MM.1S (cell line): Measurements from ENCODE around the gene ADAMTS7.
"Not testable (repeated sequence)": the region's sequence is repeated elsewhere in the genome, so short reads cannot be mapped to it uniquely, and the experiment has no call there.

Source experiments
- DNase-seq: peaks from one replicate; pipeline ENCODE4 v3.0.0-alpha.2; 2015
- H2AFZ ChIP-seq: fragments of 300-600 bp; sonication (generic); 2 replicates; pipeline ENCODE4 v1.6.0; 2016; ENCODE audit warnings: antibody characterized with exemption, low read length
- H3F3A ChIP-seq: fragments of 300-600 bp; sonication (generic); 2 replicates; pipeline ENCODE4 v1.6.1; 2016; ENCODE audit warnings: mild to moderate bottlenecking, antibody characterized with exemption, low read length, moderate library complexity, mixed read lengths; ENCODE audit not compliant: insufficient read depth
- H3K27ac ChIP-seq: fragments of 300-600 bp; sonication (generic); 2 replicates; pipeline ENCODE4 v1.5.1; 2016; ENCODE audit warnings: mild to moderate bottlenecking, low read length
- H3K27me3 ChIP-seq: fragments of 300-600 bp; sonication (generic); replicated peaks from 2 replicates; pipeline ENCODE4 v1.6.0; 2016; ENCODE audit warnings: low read length; ENCODE audit not compliant: insufficient read depth
- H3K36me3 ChIP-seq: fragments of 300-600 bp; sonication (generic); replicated peaks from 2 replicates; pipeline ENCODE4 v1.6.1; 2016; ENCODE audit warnings: mild to moderate bottlenecking, low read length, mixed read lengths; ENCODE audit not compliant: insufficient read depth
- H3K4me1 ChIP-seq: fragments of 300-600 bp; sonication (generic); 2 replicates; pipeline ENCODE4 v1.6.1; 2016; ENCODE audit warnings: low read length, mixed read lengths
- H3K4me2 ChIP-seq: fragments of 300-600 bp; sonication (generic); 2 replicates; pipeline ENCODE4 v1.6.0; 2016; ENCODE audit warnings: low read depth, low read length
- H3K4me3 ChIP-seq: fragments of 300-600 bp; sonication (generic); 2 replicates; pipeline ENCODE4 v1.5.1; 2016; ENCODE audit warnings: low read length, mixed read lengths
- H3K79me2 ChIP-seq: fragments of 300-600 bp; sonication (generic); 2 replicates; pipeline ENCODE4 v1.6.1; 2016; ENCODE audit warnings: mixed run types, low read length, mixed read lengths
- H3K9ac ChIP-seq: fragments of 300-600 bp; sonication (generic); 2 replicates; pipeline ENCODE4 v1.6.1; 2016; ENCODE audit warnings: low read length, mixed read lengths
- H3K9me2 ChIP-seq: fragments of 300-600 bp; sonication (generic); replicated peaks from 2 replicates; pipeline ENCODE4 v1.6.1; 2016; ENCODE audit warnings: mild to moderate bottlenecking, low read length, mixed read lengths; ENCODE audit not compliant: insufficient read depth
- H3K9me3 ChIP-seq: fragments of 300-600 bp; sonication (generic); replicated peaks from 2 replicates; pipeline ENCODE4 v1.6.1; 2016; ENCODE audit warnings: mild to moderate bottlenecking, low read length, mixed read lengths; ENCODE audit not compliant: insufficient read depth
- H4K20me1 ChIP-seq: fragments of 300-600 bp; sonication (generic); 2 replicates; pipeline ENCODE4 v1.6.1; 2016; ENCODE audit warnings: mild to moderate bottlenecking, low read length, moderate library complexity, mixed read lengths; ENCODE audit not compliant: insufficient read depth
- EZH2 ChIP-seq: fragments of 300-600 bp; sonication (generic); optimal IDR thresholded peaks from 2 replicates; pipeline ENCODE3; 2017; ENCODE audit warnings: low read depth, mild to moderate bottlenecking, antibody characterized with exemption, low read length, mixed read lengths
- EZH2phosphoT487 ChIP-seq: fragments of 300-600 bp; sonication (generic); IDR thresholded peaks from 2 replicates; pipeline ENCODE4 v1.6.1; 2018; ENCODE audit warnings: antibody characterized with exemption, low read length
- TF ChIP-seq, protein P1 (sequence below): fragments of 300-600 bp; sonication (generic); IDR thresholded peaks from 2 replicates; pipeline ENCODE4 v1.5.1; 2016; ENCODE audit warnings: antibody characterized with exemption, low read length, mixed read lengths

Gene ADAMTS7

GRCh38 chr15:78752492-78753358 lies 58.5 kb downstream of the ADAMTS7 start:
- no peak overlapping the region for H3K27ac ChIP-seq
- H3K4me3 ChIP-seq, result no peak overlapping the region
- H3K9me3 ChIP-seq, result no peaks in the 10 kb centered on the region
- H3K4me2 ChIP-seq, result no peak overlapping the region
- H3K27me3 ChIP-seq, result no peaks in the 10 kb centered on the region
- no peaks in the 10 kb centered on the region for H3K36me3 ChIP-seq
- no peaks in the 10 kb centered on the region for H3F3A ChIP-seq
- TF ChIP-seq EZH2 (no peak), EZH2phosphoT487 (no peak)
- TF ChIP-seq, protein P1, sequence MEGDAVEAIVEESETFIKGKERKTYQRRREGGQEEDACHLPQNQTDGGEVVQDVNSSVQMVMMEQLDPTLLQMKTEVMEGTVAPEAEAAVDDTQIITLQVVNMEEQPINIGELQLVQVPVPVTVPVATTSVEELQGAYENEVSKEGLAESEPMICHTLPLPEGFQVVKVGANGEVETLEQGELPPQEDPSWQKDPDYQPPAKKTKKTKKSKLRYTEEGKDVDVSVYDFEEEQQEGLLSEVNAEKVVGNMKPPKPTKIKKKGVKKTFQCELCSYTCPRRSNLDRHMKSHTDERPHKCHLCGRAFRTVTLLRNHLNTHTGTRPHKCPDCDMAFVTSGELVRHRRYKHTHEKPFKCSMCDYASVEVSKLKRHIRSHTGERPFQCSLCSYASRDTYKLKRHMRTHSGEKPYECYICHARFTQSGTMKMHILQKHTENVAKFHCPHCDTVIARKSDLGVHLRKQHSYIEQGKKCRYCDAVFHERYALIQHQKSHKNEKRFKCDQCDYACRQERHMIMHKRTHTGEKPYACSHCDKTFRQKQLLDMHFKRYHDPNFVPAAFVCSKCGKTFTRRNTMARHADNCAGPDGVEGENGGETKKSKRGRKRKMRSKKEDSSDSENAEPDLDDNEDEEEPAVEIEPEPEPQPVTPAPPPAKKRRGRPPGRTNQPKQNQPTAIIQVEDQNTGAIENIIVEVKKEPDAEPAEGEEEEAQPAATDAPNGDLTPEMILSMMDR, result no peak
- no peaks in the 10 kb centered on the region for H4K20me1 ChIP-seq
- no peak overlapping the region for H2AFZ ChIP-seq
- no peak overlapping the region for H3K9ac ChIP-seq
- H3K4me1 ChIP-seq, result no peaks in the 10 kb centered on the region
- H3K9me2 ChIP-seq, result no peaks in the 10 kb centered on the region
- no peak for DNase-seq
- no peaks in the 10 kb centered on the region for H3K79me2 ChIP-seq

DNA sequence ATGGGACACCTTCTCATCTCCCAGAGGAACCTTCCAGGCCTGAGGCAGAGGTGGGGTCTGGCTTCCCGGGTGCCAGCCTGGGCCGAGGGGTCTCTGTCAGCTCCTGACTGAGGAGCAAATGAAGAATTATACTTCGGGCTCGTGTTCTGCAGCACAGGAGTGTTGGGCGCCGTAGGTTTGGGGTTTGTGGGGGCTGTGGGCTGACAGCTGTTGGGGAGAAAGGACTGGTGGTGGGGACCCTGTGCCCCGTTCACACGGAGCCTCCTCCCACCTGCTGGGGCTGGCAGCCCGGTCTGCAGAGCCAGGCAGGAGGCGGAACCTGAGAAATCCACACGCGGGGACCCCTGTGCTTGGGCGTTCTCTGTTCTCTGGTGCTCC lies 59.7 kb downstream of the ADAMTS7 start:
- H2AFZ ChIP-seq, result peak overlapping the region; percentile 69
- no peaks in the 10 kb centered on the region for H3K9me3 ChIP-seq
- H3K4me2 ChIP-seq, result peak overlapping the region; percentile 69

GRCh38 chr15:78750974-78751601 lies 60.2 kb downstream of the ADAMTS7 start:
- not testable (repeated sequence) for H3K27ac ChIP-seq, H3K36me3 ChIP-seq, H4K20me1 ChIP-seq, H3F3A ChIP-seq, H3K9me3 ChIP-seq, H3K9ac ChIP-seq, H3K27me3 ChIP-seq, H3K79me2 ChIP-seq, H3K4me1 ChIP-seq, H3K9me2 ChIP-seq
- TF ChIP-seq, protein P1, result peak; percentile 82
- DNase-seq, result peak; percentile 91
- Histone ChIP-seq H2AFZ (peak overlapping the region; percentile 69), H3K4me3 (peak overlapping the region; percentile 40; the same call in 1 of the 2 replicates), H3K4me2 (peak overlapping the region; percentile 69)

More for the DNA sequence above, 59.7 kb downstream of the ADAMTS7 start:
- Histone ChIP-seq H3K4me1 (no peaks in the 10 kb centered on the region), H3K4me3 (no peak overlapping the region), H3K36me3 (no peaks in the 10 kb centered on the region), H3K79me2 (no peaks in the 10 kb centered on the region), H4K20me1 (no peaks in the 10 kb centered on the region), H3F3A (no peaks in the 10 kb centered on the region), H3K27me3 (no peaks in the 10 kb centered on the region), H3K9ac (no peak overlapping the region), H3K27ac (no peak overlapping the region), H3K9me2 (no peaks in the 10 kb centered on the region)
- no peak for TF ChIP-seq EZH2
- TF ChIP-seq EZH2phosphoT487, result no peak
- TF ChIP-seq, protein P1, result no peak
- DNase-seq, result no peak
